Uterus (tissue), 2 donors: ENCODE results near the gene FGF8.

Experiments used
- CTCF ChIP-seq, 4 experiments: fragments of 200-600 bp in 2 of 4; fragments of 450-650 bp in 2 of 4; sonication (generic) in 2 of 4; IDR thresholded peaks; one replicate each; pipeline ENCODE4 v1.5.1; 2016 to 2019; ENCODE audit warnings: antibody characterized with exemption in 4 of 4, mild to moderate bottlenecking in 2 of 4, moderate library complexity in 1 of 4
- POLR2A ChIP-seq, 2 donors: fragments of 450-650 bp; IDR thresholded peaks; one replicate each; pipeline ENCODE4 v1.6.1; 2016; ENCODE audit warnings: antibody characterized with exemption in 2 of 2, mild to moderate bottlenecking in 1 of 2, moderate library complexity in 1 of 2

- TF ChIP-seq CTCF (IDR thresholded peaks at IDR 0.05) (no peak), POLR2A (IDR thresholded peaks at IDR 0.05) (no peak)
Measured at GRCh38 chr10:101784558-101784957, 8.6 kb upstream of the FGF8 start.
